Measurements from ENCODE around the gene CASK. TPM values are rescaled to one million over a fixed set of nuclear protein-coding genes. Genes with fewer than 3 reads are reported as not detected.

CASK gene
- total and polyA plus RNA-seq, 9 of the 15 experiments (the other 6 are each of a cell fraction or from before 2014, with no cell fraction given), result 1.3 to 7.4 (median 5.2) TPM

GRCh38 chrX:41970419-41970818 is 47.1 kb upstream of the CASK start:
- ChIA-PET POLR2A (no interaction called here), CTCF (ENCODE audit: low intra/inter-chr PET ratio) (no interaction called here)
- ATAC-seq (no peak), DNase-seq (ENCODE audit: extremely low read depth in 1 of 4, low spot score in 3 of 4) (no peak), FAIRE-seq (no peak)
- H3K9ac ChIP-seq (ENCODE audit: insufficient read depth in 1 of 2, low read depth in 2 of 2, low read length in 2 of 2), result no peak overlapping the region
- no TSS peak for BruUV-seq (replicated peaks)
- no peaks in the 10 kb centered on the region for H4K20me1 ChIP-seq (replicated peaks; ENCODE audit: control insufficient read depth, insufficient read depth, low read length)
- no peak overlapping the region for H2AFZ ChIP-seq (ENCODE audit: low read depth, low read length)
- H3K27me3 ChIP-seq (ENCODE audit: control insufficient read depth in 2 of 2, insufficient read depth in 2 of 2, low read length in 2 of 2), result no peaks in the 10 kb centered on the region
- no peak overlapping the region for H3K4me2 ChIP-seq (ENCODE audit: insufficient read depth, low read length)
- intact Hi-C loops (cut with micrococcal nuclease) (no loop called here), in situ Hi-C loops (cut with MboI) (no loop called here)
- no peak for TF ChIP-seq HIVEP1 (CRISPR knock-in tag; IDR thresholded peaks at IDR 0.05)
- no peak for TF ChIP-seq ZNF408 (CRISPR knock-in tag; IDR thresholded peaks at IDR 0.05; ENCODE audit: low read depth)
- no peak for TF ChIP-seq SMARCA5 (IDR thresholded peaks at IDR 0.05)
- TF ChIP-seq THAP12 (CRISPR knock-in tag; IDR thresholded peaks at IDR 0.05), result no peak
- no peak for TF ChIP-seq ZBTB26 (CRISPR knock-in tag; IDR thresholded peaks at IDR 0.05)
- H3K9me1 ChIP-seq (ENCODE audit: control insufficient read depth, insufficient read depth, low read length), result no peaks in the 10 kb centered on the region
- no peaks in the 10 kb centered on the region for H3K9me3 ChIP-seq (replicated peaks; ENCODE audit: control insufficient read depth, insufficient read depth, low read depth, low read length)
- no peak overlapping the region for H3K4me3 ChIP-seq
- H3K79me2 ChIP-seq (ENCODE audit: control insufficient read depth, insufficient read depth, low read length), result no peaks in the 10 kb centered on the region
- no peaks in the 10 kb centered on the region for H3K36me3 ChIP-seq (ENCODE audit: control insufficient read depth, insufficient read depth, low read length)
- no peaks in the 10 kb centered on the region for H3K4me1 ChIP-seq (replicated peaks in 1 of 2; ENCODE audit: control insufficient read depth in 2 of 2, insufficient read depth in 2 of 2, low read length in 2 of 2)
- no peak overlapping the region for H3K27ac ChIP-seq (ENCODE audit: extremely low read depth, low read depth, low read length)
